A549 (cell line): ENCODE measurements around the gene ZFPM1.

ENCODE experiments used
- CHD4 ChIP-seq: fragments of 200-600 bp; sonication (generic); IDR thresholded peaks from 2 replicates; pipeline ENCODE4 v1.6.1; 2016; ENCODE audit warnings: antibody characterized with exemption, mild to moderate bottlenecking, borderline replicate concordance
- ELK1 ChIP-seq: fragments of 150-350 bp; IDR thresholded peaks from 2 replicates; pipeline ENCODE4 v1.6.1; 2014; ENCODE audit warnings: low read depth, mild to moderate bottlenecking, low read length
- HDAC2 ChIP-seq: fragments of 200-600 bp; sonication (generic); IDR thresholded peaks from 2 replicates; pipeline ENCODE4 v1.6.1; 2016
- JUNB ChIP-seq: fragments of >200 bp; sonication (Bioruptor Twin); formaldehyde crosslinking; IDR thresholded peaks from 2 replicates; pipeline ENCODE4 v1.6.1; 2016
- KDM1A ChIP-seq: fragments of 200-600 bp; sonication (generic); IDR thresholded peaks from 2 replicates; pipeline ENCODE4 v1.6.1; 2016; ENCODE audit warnings: low read depth, mild to moderate bottlenecking
- POLR2A ChIP-seq: IDR thresholded peaks from 2 replicates; pipeline ENCODE4 v1.6.1; 2012; ENCODE audit warnings: mild to moderate bottlenecking, low read length
- REST ChIP-seq: fragments of 200-600 bp; sonication (generic); IDR thresholded peaks from 2 replicates; pipeline ENCODE4 v1.6.1; 2016; ENCODE audit warnings: antibody characterized with exemption, mild to moderate bottlenecking, moderate library complexity
- RFX5 ChIP-seq: fragments of 450-650 bp; IDR thresholded peaks from 2 replicates; pipeline ENCODE4 v1.7.1; 2014; ENCODE audit warnings: antibody characterized with exemption, mild to moderate bottlenecking, moderate library complexity
- SMC3 ChIP-seq: fragments of >200 bp; sonication (Bioruptor Twin); formaldehyde crosslinking; IDR thresholded peaks from 3 replicates; pipeline ENCODE4 v1.6.1; 2018; ENCODE audit warnings: inconsistent platforms
- ZFP36 ChIP-seq: fragments of 450-650 bp; IDR thresholded peaks from 2 replicates; pipeline ENCODE4 v1.6.1; 2014; ENCODE audit warnings: borderline replicate concordance; ENCODE audit not compliant: partially characterized antibody
- TF ChIP-seq, protein P1 (sequence below): fragments of >200 bp; sonication (Bioruptor Twin); formaldehyde crosslinking; IDR thresholded peaks from 3 replicates; pipeline ENCODE4 v1.5.1; 2016
- TF ChIP-seq, protein P2 (sequence below): fragments of 450-650 bp; IDR thresholded peaks from 2 replicates; pipeline ENCODE4 v1.6.1; 2014; ENCODE audit warnings: antibody characterized with exemption
- TF ChIP-seq, protein P3 (sequence below): IDR thresholded peaks from 2 replicates; pipeline ENCODE4 v1.6.1; 2012

DNA sequence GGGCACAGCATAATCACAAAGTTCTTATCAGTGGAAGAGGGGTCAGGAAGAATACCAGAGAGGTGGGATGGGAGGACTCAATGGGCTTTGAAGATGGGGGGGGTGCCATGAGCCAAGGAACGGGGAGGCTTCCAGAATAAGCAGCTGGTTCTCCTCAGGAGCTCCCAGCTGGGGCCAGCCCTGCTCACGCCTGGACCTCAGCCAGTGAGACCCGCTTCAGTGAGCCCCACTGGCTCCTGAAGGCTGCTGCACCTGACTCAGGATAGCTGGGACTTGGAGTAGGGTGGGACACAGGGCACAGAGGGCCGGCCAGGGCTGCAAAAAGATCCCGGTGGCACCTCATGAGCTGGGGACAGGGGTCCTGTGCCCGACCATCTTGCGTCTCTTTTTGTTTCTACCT is 92.7 kb downstream of the ZFPM1 start:
- TF ChIP-seq ZFP36 (no peak), HDAC2 (no peak), POLR2A (no peak), SMC3 (no peak), CHD4 (no peak), KDM1A (no peak), RFX5 (no peak), REST (no peak), JUNB (no peak), ELK1 (no peak)
- TF ChIP-seq, protein P1, sequence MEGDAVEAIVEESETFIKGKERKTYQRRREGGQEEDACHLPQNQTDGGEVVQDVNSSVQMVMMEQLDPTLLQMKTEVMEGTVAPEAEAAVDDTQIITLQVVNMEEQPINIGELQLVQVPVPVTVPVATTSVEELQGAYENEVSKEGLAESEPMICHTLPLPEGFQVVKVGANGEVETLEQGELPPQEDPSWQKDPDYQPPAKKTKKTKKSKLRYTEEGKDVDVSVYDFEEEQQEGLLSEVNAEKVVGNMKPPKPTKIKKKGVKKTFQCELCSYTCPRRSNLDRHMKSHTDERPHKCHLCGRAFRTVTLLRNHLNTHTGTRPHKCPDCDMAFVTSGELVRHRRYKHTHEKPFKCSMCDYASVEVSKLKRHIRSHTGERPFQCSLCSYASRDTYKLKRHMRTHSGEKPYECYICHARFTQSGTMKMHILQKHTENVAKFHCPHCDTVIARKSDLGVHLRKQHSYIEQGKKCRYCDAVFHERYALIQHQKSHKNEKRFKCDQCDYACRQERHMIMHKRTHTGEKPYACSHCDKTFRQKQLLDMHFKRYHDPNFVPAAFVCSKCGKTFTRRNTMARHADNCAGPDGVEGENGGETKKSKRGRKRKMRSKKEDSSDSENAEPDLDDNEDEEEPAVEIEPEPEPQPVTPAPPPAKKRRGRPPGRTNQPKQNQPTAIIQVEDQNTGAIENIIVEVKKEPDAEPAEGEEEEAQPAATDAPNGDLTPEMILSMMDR, result no peak
- TF ChIP-seq, protein P2, sequence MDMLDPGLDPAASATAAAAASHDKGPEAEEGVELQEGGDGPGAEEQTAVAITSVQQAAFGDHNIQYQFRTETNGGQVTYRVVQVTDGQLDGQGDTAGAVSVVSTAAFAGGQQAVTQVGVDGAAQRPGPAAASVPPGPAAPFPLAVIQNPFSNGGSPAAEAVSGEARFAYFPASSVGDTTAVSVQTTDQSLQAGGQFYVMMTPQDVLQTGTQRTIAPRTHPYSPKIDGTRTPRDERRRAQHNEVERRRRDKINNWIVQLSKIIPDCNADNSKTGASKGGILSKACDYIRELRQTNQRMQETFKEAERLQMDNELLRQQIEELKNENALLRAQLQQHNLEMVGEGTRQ, result no peak
- TF ChIP-seq, protein P3, sequence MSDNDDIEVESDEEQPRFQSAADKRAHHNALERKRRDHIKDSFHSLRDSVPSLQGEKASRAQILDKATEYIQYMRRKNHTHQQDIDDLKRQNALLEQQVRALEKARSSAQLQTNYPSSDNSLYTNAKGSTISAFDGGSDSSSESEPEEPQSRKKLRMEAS, result no peak
